GM18873 (cell line): ENCODE results near the gene PPP2R1B.

Source experiments
- ATAC-seq: cut with Tn5 transposase; IDR thresholded peaks from one replicate; pipeline ENCODE4 v1.9.1; 2021; ENCODE audit warnings: mild to moderate bottlenecking, moderate library complexity, moderate number of reproducible peaks; ENCODE audit not compliant: unreplicated experiment, low FRiP score

PPP2R1B gene

GRCh38 chr11:111749646-111750045, 16.5 kb downstream of the PPP2R1B start:
- ATAC-seq = no peak

GRCh38 chr11:111748035-111748804, 18.0 kb downstream of the PPP2R1B start:
- ATAC-seq = no peak

GRCh38 chr11:111745719-111746504, 20.3 kb downstream of the PPP2R1B start:
- no peak for ATAC-seq

- ATAC-seq = no peak
Measured at GRCh38 chr11:111743700-111744099, 22.5 kb downstream of the PPP2R1B start.

GRCh38 chr11:111741751-111742150, 24.4 kb downstream of the PPP2R1B start:
- no peak for ATAC-seq

GRCh38 chr11:111739299-111739698, 26.9 kb downstream of the PPP2R1B start:
- no peak for ATAC-seq

GRCh38 chr11:111737444-111738210, 28.6 kb downstream of the PPP2R1B start:
- ATAC-seq = no peak

GRCh38 chr11:111736621-111737443, 29.4 kb downstream of the PPP2R1B start:
- no peak for ATAC-seq

- ATAC-seq = no peak
Measured at GRCh38 chr11:111736181-111736590, 30.0 kb downstream of the PPP2R1B start.

- ATAC-seq = no peak
Measured at GRCh38 chr11:111735262-111736116, 30.7 kb downstream of the PPP2R1B start.

GRCh38 chr11:111734954-111735261, 31.3 kb downstream of the PPP2R1B start:
- ATAC-seq = no peak

GRCh38 chr11:111734101-111734953, 31.9 kb downstream of the PPP2R1B start:
- ATAC-seq = no peak

GRCh38 chr11:111733611-111734088, 32.5 kb downstream of the PPP2R1B start:
- no peak for ATAC-seq

GRCh38 chr11:111733016-111733415, 33.2 kb downstream of the PPP2R1B start:
- no peak for ATAC-seq

- no peak for ATAC-seq
Measured at GRCh38 chr11:111731821-111732220, 34.4 kb downstream of the PPP2R1B start.

GRCh38 chr11:111730871-111731591, 35.2 kb downstream of the PPP2R1B start:
- ATAC-seq = no peak

GRCh38 chr11:111729831-111730311, 36.3 kb downstream of the PPP2R1B start:
- ATAC-seq = no peak
